Measurements from ENCODE around the gene AFMID.

- TF ChIP-seq PATZ1 (tag by site-specific recombination; IDR thresholded peaks at IDR 0.05) (no peak), ZNF350 (tag by site-specific recombination; IDR thresholded peaks at IDR 0.05) (no peak)
Observed at GRCh38 chr17:78224231-78225087, 37.3 kb downstream of the AFMID start.
